Esophagus muscularis mucosa (tissue), 3 donors: ENCODE data around the gene CHMP2A.
"Not testable (repeated sequence)": the region's sequence is repeated elsewhere in the genome, so short reads cannot be mapped to it uniquely, and the experiment has no call there.

Source experiments
- POLR2A ChIP-seq: fragments of 450-650 bp; IDR thresholded peaks from one replicate; pipeline ENCODE4 v1.6.1; 2017; ENCODE audit warnings: antibody characterized with exemption, moderate library complexity, mild to moderate bottlenecking, low read depth
- TF ChIP-seq, protein P1 (sequence below), 3 experiments: fragments of 200-600 bp in 2 of 3; fragments of 450-650 bp in 1 of 3; sonication (generic) in 2 of 3; IDR thresholded peaks; one replicate each; pipeline ENCODE4 v1.5.1; 2017 to 2019; ENCODE audit warnings: antibody characterized with exemption in 3 of 3, mild to moderate bottlenecking in 2 of 3, moderate library complexity in 1 of 3

DNA sequence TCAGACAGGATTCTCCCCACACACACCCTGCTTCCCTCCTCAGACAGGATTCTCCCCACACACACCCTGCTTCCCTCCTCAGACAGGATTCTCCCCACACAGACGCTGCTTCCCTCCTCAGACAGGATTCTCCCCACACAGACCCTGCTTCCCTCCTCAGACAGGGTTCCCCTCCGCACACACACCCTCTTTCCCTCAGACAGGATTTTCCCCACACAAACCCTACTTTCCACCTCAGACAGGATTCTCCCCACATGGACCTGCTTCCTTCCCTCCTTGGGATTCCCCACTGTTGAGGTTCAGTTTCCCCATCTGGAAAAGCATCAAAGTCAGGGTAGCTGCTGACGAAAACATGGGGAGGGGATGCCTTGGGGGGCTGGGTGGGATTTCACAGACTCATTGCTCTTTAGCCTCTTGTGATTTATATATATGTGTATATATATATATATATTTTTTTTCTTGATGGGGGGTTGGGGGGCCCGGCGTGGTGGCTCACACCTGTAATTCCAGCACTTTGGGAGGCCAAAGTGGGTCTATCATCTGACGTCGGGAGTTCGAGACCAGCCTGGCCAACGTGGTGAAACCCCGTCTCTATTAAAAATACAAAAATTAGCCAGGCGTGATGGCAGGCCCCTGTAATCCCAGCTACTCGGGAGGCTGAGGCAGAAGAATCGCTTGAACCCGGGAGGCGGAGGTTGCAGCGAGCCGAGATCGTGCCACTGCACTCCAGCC, 12.1 kb downstream of the CHMP2A start:
- TF ChIP-seq, protein P1, sequence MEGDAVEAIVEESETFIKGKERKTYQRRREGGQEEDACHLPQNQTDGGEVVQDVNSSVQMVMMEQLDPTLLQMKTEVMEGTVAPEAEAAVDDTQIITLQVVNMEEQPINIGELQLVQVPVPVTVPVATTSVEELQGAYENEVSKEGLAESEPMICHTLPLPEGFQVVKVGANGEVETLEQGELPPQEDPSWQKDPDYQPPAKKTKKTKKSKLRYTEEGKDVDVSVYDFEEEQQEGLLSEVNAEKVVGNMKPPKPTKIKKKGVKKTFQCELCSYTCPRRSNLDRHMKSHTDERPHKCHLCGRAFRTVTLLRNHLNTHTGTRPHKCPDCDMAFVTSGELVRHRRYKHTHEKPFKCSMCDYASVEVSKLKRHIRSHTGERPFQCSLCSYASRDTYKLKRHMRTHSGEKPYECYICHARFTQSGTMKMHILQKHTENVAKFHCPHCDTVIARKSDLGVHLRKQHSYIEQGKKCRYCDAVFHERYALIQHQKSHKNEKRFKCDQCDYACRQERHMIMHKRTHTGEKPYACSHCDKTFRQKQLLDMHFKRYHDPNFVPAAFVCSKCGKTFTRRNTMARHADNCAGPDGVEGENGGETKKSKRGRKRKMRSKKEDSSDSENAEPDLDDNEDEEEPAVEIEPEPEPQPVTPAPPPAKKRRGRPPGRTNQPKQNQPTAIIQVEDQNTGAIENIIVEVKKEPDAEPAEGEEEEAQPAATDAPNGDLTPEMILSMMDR (IDR thresholded peaks at IDR 0.05) = not testable (repeated sequence)
- TF ChIP-seq POLR2A = not testable (repeated sequence)
